Kidney (tissue), 14 donors: ENCODE data around the gene MIA. TPM values are rescaled to one million over a fixed set of nuclear protein-coding genes. Genes with fewer than 3 reads are reported as not detected.

Experiments
- DNase-seq, 5 donors: peaks; one replicate each; pipeline ENCODE4 v3.0.0-alpha.2; 2013 to 2020
- FAIRE-seq: peaks from 2 replicates; lab custom pipeline; 2012; peaks lifted over from hg19 to GRCh38; lab: Jason Lieb, UNC
- H3K27ac ChIP-seq, 2 donors: one replicate each; pipeline ENCODE4 v1.7.0; 2013; ENCODE audit warnings: low read depth in 2 of 2, low read length in 2 of 2, inconsistent platforms in 1 of 2
- H3K27me3 ChIP-seq: one replicate; pipeline ENCODE4 v1.7.1; 2013; ENCODE audit warnings: low read length, inconsistent platforms; ENCODE audit not compliant: control insufficient read depth, insufficient read depth
- H3K36me3 ChIP-seq, 3 donors: one replicate each; pipeline versions ENCODE4 v1.7.0 to v1.7.1; 2013; ENCODE audit warnings: low read length in 3 of 3, control low read depth in 1 of 3, inconsistent platforms in 1 of 3; ENCODE audit not compliant: insufficient read depth in 3 of 3, control insufficient read depth in 2 of 3
- H3K4me1 ChIP-seq, 3 donors: one replicate each; pipeline versions ENCODE4 v1.7.0 to v1.7.1; 2013; ENCODE audit warnings: low read length in 3 of 3, inconsistent platforms in 1 of 3, low read depth in 1 of 3; ENCODE audit not compliant: control insufficient read depth in 2 of 3, insufficient read depth in 2 of 3
- H3K4me3 ChIP-seq, 3 donors: one replicate each; pipeline versions ENCODE4 v1.7.0 to v1.8.1; 2013; ENCODE audit warnings: low read length in 3 of 3, control low read depth in 1 of 3, inconsistent platforms in 1 of 3
- H3K9ac ChIP-seq, 3 donors: one replicate each; pipeline versions ENCODE4 v1.7.0 to v1.7.1; 2013; ENCODE audit warnings: low read length in 3 of 3, control low read depth in 1 of 3, inconsistent platforms in 1 of 3
- H3K9me3 ChIP-seq, 3 donors: one replicate each; pipeline versions ENCODE4 v1.7.0 to v1.7.1; 2013; ENCODE audit warnings: low read length in 3 of 3, control low read depth in 1 of 3, inconsistent platforms in 1 of 3; ENCODE audit not compliant: control insufficient read depth in 2 of 3, insufficient read depth in 1 of 3
- CTCF ChIP-seq: IDR thresholded peaks from 3 replicates; pipeline ENCODE4 v1.5.1; 2012; ENCODE audit warnings: mild to moderate bottlenecking, moderate library complexity, borderline replicate concordance; ENCODE audit not compliant: insufficient read depth; ENCODE audit errors: extremely low read depth
- intact Hi-C: fragments of 100-400 bp; cut with DNase I; formaldehyde crosslinking; loops from one replicate; pipeline ENCODE4 v1.11.1; 2022
- polyA plus RNA-seq: library from polyadenylated mRNA; stranded (reverse); fragments of 350-450 nt; fragmentation: Illumina TruSeq; extraction: RNeasy Lipid Tissue Mini Kit (QIAGEN cat#74804); gene quantifications from one replicate; pipeline ENCODE4 v1.2.3, GENCODE V29; 2014; ENCODE audit warnings: low read depth, low replicate concordance; ENCODE audit not compliant: insufficient read depth
- total RNA-seq: library from RNA; stranded (reverse); fragmentation: NEBNext Ultra II Directional; extraction: Animal tissue kit (Norgen Biotek cat#: 25700); gene quantifications from one replicate; pipeline ENCODE4 v1.2.1, GENCODE V29; 2021
- donor health status: control.
- donor health status: control.
- donor health status: control.
- donor health status: control.
- donor health status: control.
- donor health status: DM: yes; HTN: yes; CAD: no.
- donor health status: Normal renal cell carcinoma (clear cell type).

The MIA gene
- total and polyA plus RNA-seq, 2 donors from 2014 or later = 6.5 TPM; not detected in 1

DNA sequence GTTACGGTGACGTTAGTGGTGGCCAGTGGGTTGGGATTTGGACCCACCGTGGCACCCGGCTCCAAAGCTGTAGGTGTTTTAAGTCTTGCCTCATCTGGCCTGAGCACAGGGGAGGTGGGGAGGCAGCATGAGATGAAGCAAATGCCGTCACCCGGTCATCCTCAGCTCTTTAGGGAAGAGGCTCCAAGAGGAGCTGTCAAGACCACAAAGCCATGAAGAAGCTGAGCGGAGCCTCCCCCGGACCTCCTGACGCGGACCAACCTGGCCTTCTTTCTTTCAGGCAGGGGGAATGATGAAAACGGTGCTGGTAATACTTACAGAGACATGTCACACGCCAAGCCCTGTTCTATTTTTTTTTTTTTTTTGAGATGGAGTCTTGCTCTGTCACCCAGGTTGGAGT, 32.4 kb upstream of the MIA start:
- DNase-seq (no peak), FAIRE-seq (no peak)
- no peak overlapping the region for H3K9ac ChIP-seq
- peaks cover 2 to 9% (median 4%) of the 10 kb centered on the region in 3 donors for H3K36me3 ChIP-seq
- no peak overlapping the region for H3K4me3 ChIP-seq
- H3K4me1 ChIP-seq = peaks cover 0 to 4% (median 0%) of the 10 kb centered on the region in 3 donors
- H3K9me3 ChIP-seq = no peaks in the 10 kb centered on the region
- TF ChIP-seq CTCF = no peak
- H3K27me3 ChIP-seq = no peaks in the 10 kb centered on the region
- H3K27ac ChIP-seq = no peak overlapping the region
- intact Hi-C loops = no loop called here

- Histone ChIP-seq H3K9ac (no peak overlapping the region), H3K36me3 (peaks cover 0 to 8% (median 0%) of the 10 kb centered on the region in 3 donors), H3K27ac (no peak overlapping the region), H3K9me3 (no peaks in the 10 kb centered on the region), H3K4me1 (peaks cover 0 to 7% (median 0%) of the 10 kb centered on the region in 3 donors), H3K4me3 (no peak overlapping the region), H3K27me3 (no peaks in the 10 kb centered on the region)
- intact Hi-C loops = no loop called here
- no peak for DNase-seq
- no peak for FAIRE-seq
- no peak for TF ChIP-seq CTCF
Measured at GRCh38 chr19:40743926-40744325, 31.4 kb upstream of the MIA start.

DNA sequence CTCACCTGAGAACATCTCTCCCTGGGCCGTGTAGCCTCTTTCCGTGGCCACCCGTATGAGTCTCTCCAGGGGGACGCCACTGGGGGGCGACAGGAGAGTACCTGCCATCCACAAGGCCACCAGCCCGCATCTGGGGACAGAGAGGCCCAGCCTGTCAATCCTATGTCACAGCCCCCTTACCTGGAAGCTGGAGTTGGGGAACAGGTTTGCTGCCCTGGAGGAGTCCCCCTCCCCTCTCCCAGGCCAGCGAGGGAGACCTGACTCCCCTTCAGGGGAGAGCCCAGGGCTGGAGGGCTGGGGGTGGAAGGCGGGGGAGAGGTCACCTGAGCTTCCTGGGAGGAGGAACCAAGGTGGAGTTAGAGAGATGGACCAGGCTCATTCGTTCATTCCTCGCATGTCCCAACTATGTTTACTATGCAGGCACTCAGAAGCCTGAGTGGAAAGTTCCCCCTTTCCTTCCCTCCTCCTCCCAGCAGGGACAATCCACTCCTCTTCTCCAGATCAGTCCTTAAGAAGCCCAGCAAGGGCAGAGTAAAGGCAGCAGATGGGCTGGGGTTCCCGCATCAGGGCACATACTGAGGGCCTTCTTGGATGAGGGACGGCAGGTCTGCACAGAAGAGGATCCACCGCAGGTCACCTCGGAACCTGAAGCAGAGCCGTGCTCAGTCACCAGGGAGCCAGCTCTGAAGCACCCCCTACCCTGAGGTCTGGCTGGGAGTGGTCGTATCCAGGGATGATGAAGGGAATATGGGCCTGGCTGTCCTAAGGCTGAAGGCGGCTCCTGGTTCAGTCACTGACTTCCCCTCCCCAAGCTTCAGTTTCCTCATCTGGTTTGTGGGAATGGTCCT, 30.5 kb upstream of the MIA start:
- Histone ChIP-seq H3K9me3 (no peaks in the 10 kb centered on the region), H3K4me1 (peaks cover 0 to 11% (median 7%) of the 10 kb centered on the region in 3 donors), H3K4me3 (no peak overlapping the region), H3K27me3 (no peaks in the 10 kb centered on the region), H3K36me3 (peaks cover 0 to 4% (median 0%) of the 10 kb centered on the region in 3 donors), H3K9ac (peak overlapping the region in 1 of 3 donors; percentile 12), H3K27ac (no peak overlapping the region)
- FAIRE-seq (no peak), DNase-seq (peak in 4 of 5 donors; percentile 44 to 70 (median 50))
- intact Hi-C loops = no loop called here
- peak; percentile 6 for TF ChIP-seq CTCF
